ENCODE data around the gene CAVIN2.

CAVIN2 gene

GRCh38 chr2:191804766-191805165 is 42.1 kb downstream of the CAVIN2 start:
- no peak overlapping the region for H3K4me3 ChIP-seq (ENCODE audit: low read depth in 1 of 2, low read length in 1 of 2)
- H3K4me1 ChIP-seq (ENCODE audit: control insufficient read depth in 1 of 2, insufficient read depth in 1 of 2, low read depth in 1 of 2, low read length in 1 of 2): no peaks in the 10 kb centered on the region
- no peaks in the 10 kb centered on the region for H3K9me3 ChIP-seq
- H3K27me3 ChIP-seq: no peaks in the 10 kb centered on the region
- no peak overlapping the region for H3K27ac ChIP-seq
- no peaks in the 10 kb centered on the region for H3K36me3 ChIP-seq
- no peak for TF ChIP-seq CTCF (IDR thresholded peaks at IDR 0.05)

GRCh38 chr2:191803007-191803406 is 43.9 kb downstream of the CAVIN2 start:
- Histone ChIP-seq H3K36me3 (no peaks in the 10 kb centered on the region), H3K27me3 (no peaks in the 10 kb centered on the region), H3K4me3 (ENCODE audit: low read depth in 1 of 2, low read length in 1 of 2) (no peak overlapping the region), H3K27ac (no peak overlapping the region), H3K4me1 (ENCODE audit: control insufficient read depth in 1 of 2, insufficient read depth in 1 of 2, low read depth in 1 of 2, low read length in 1 of 2) (no peaks in the 10 kb centered on the region), H3K9me3 (no peaks in the 10 kb centered on the region)
- TF ChIP-seq CTCF (IDR thresholded peaks at IDR 0.05): no peak

- Histone ChIP-seq H3K9me3 (no peaks in the 10 kb centered on the region), H3K4me3 (ENCODE audit: low read depth in 1 of 2, low read length in 1 of 2) (no peak overlapping the region), H3K4me1 (ENCODE audit: control insufficient read depth in 1 of 2, insufficient read depth in 1 of 2, low read depth in 1 of 2, low read length in 1 of 2) (no peaks in the 10 kb centered on the region), H3K36me3 (no peaks in the 10 kb centered on the region), H3K27ac (no peak overlapping the region), H3K27me3 (no peaks in the 10 kb centered on the region)
- TF ChIP-seq CTCF (IDR thresholded peaks at IDR 0.05): no peak
Observed at GRCh38 chr2:191802180-191802579, 44.7 kb downstream of the CAVIN2 start.

- Histone ChIP-seq H3K27ac (no peak overlapping the region), H3K4me3 (ENCODE audit: low read depth in 1 of 2, low read length in 1 of 2) (no peak overlapping the region), H3K27me3 (no peaks in the 10 kb centered on the region), H3K4me1 (ENCODE audit: control insufficient read depth in 1 of 2, insufficient read depth in 1 of 2, low read depth in 1 of 2, low read length in 1 of 2) (no peaks in the 10 kb centered on the region), H3K9me3 (no peaks in the 10 kb centered on the region), H3K36me3 (no peaks in the 10 kb centered on the region)
- TF ChIP-seq CTCF (IDR thresholded peaks at IDR 0.05): no peak
Observed at GRCh38 chr2:191800874-191801273, 46.0 kb downstream of the CAVIN2 start.

GRCh38 chr2:191799526-191799925 is 47.4 kb downstream of the CAVIN2 start:
- TF ChIP-seq CTCF (IDR thresholded peaks at IDR 0.05): no peak
- no peaks in the 10 kb centered on the region for H3K27me3 ChIP-seq
- H3K4me1 ChIP-seq (ENCODE audit: control insufficient read depth in 1 of 2, insufficient read depth in 1 of 2, low read depth in 1 of 2, low read length in 1 of 2): no peaks in the 10 kb centered on the region
- no peak overlapping the region for H3K27ac ChIP-seq
- H3K36me3 ChIP-seq: no peaks in the 10 kb centered on the region
- no peaks in the 10 kb centered on the region for H3K9me3 ChIP-seq
- no peak overlapping the region for H3K4me3 ChIP-seq (ENCODE audit: low read depth in 1 of 2, low read length in 1 of 2)
